Transverse colon (tissue), 4 donors: ENCODE data around the gene MPRIP. TPM values are rescaled to one million over a fixed set of nuclear protein-coding genes. Genes with fewer than 3 reads are reported as not detected.

Source experiments
- DNase-seq: peaks from one replicate; pipeline ENCODE4 v3.0.0-alpha.2; 2019
- H3K27ac ChIP-seq, 4 donors: fragments of 200-600 bp; sonication (generic); 2 replicates each; pipeline ENCODE4 v1.5.1; 2016 to 2018; ENCODE audit warnings: inconsistent platforms in 4 of 4
- H3K27me3 ChIP-seq: fragments of 200-600 bp; sonication (generic); 2 replicates; pipeline ENCODE4 v1.5.1; 2017; ENCODE audit warnings: inconsistent platforms
- H3K36me3 ChIP-seq, 4 donors: fragments of 200-600 bp; sonication (generic); 2 replicates each; pipeline ENCODE4 v1.5.1; 2017 to 2019; ENCODE audit warnings: inconsistent platforms in 4 of 4
- H3K4me1 ChIP-seq, 4 donors: fragments of 200-600 bp; sonication (generic); 2 replicates each; pipeline ENCODE4 v1.5.1; 2017 to 2020; ENCODE audit warnings: inconsistent platforms in 4 of 4
- H3K4me3 ChIP-seq, 4 donors: fragments of 200-600 bp; sonication (generic); 1 replicate in 1 of 4; 2 replicates in 3 of 4; pipeline versions ENCODE4 v1.5.1 to v1.6.1; 2017 to 2019; ENCODE audit warnings: inconsistent platforms in 4 of 4
- H3K9me3 ChIP-seq, 2 donors: fragments of 200-600 bp; sonication (generic); 2 replicates each; pipeline ENCODE4 v1.5.1; 2017 to 2019; ENCODE audit warnings: inconsistent platforms in 2 of 2
- EP300 ChIP-seq: sonication (generic); formaldehyde crosslinking; IDR thresholded peaks from one replicate; pipeline ENCODE4 v1.6.1; 2017; ENCODE audit warnings: antibody characterized with exemption, low read depth
- POLR2A ChIP-seq: fragments of 450-650 bp; IDR thresholded peaks from one replicate; pipeline ENCODE4 v1.6.1; 2016; ENCODE audit warnings: antibody characterized with exemption, mild to moderate bottlenecking, moderate library complexity
- POLR2AphosphoS5 ChIP-seq, 3 donors: sonication (generic); formaldehyde crosslinking; IDR thresholded peaks; one replicate each; pipeline ENCODE4 v1.6.1; 2016; ENCODE audit warnings: antibody characterized with exemption in 3 of 3
- WGBS, 2 donors: methylation state at CpG; one replicate each; pipeline ENCODE4 v1.1.5; 2018; ENCODE audit warnings: low coverage in 1 of 2; 5-methylcytosine and 5-hydroxymethylcytosine counted together
- in situ Hi-C, 4 donors: fragments of 200-750 bp; cut with MboI; loops; one replicate each; pipeline versions ENCODE4 v1.15.0 to v1.15.1; 2017; ENCODE audit warnings: low sequenced_read_pairs in 3 of 4, low pct_ligation_motif_present in 1 of 4, low pct_unique_long_range_greater_than_20kb in 1 of 4
- intact Hi-C: fragments of 100-400 bp; cut with DNase I; formaldehyde crosslinking; loops from one replicate; pipeline ENCODE4 v1.15.1; 2023; ENCODE audit warnings: low total_unique reads
- total RNA-seq, 4 donors: library from RNA; depleted of rRNA; stranded (reverse); fragments of >200 nt; gene quantifications; one replicate each; pipeline ENCODE4 v1.1.0, GENCODE V29; 2016
- TF ChIP-seq, protein P1 (sequence below), 5 experiments: fragments of 200-600 bp in 3 of 5; fragments of 450-650 bp in 2 of 5; sonication (generic) in 3 of 5; IDR thresholded peaks; 1 replicate in 2 of 5; 2 replicates in 3 of 5; pipeline ENCODE4 v1.5.1; 2016 to 2017; ENCODE audit warnings: antibody characterized with exemption in 5 of 5, inconsistent platforms in 3 of 5, mild to moderate bottlenecking in 2 of 5, moderate library complexity in 1 of 5

MPRIP gene
- total RNA-seq, 4 donors from 2014 or later = 124 to 368 (median 158) TPM

DNA sequence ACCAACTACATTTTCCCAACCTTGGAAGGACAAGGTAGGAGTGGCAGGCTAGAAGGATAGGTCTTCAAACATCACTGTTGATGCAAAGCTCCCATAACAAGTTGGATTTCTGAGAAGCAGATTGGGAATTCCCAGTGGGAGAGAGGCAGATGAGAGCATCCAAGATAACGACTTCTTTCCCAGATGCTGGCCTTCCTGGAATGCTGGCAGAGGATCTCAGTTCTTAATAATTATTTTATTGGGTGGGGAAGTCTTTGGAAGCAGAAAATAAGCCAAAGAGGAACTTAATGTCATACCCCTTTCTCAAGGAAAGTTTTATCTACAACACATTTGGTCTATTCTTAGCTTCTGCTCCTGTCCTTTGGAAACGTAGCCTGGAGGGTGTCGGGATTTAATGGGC lies 64.5 kb downstream of the MPRIP start:
- TF ChIP-seq, protein P1, sequence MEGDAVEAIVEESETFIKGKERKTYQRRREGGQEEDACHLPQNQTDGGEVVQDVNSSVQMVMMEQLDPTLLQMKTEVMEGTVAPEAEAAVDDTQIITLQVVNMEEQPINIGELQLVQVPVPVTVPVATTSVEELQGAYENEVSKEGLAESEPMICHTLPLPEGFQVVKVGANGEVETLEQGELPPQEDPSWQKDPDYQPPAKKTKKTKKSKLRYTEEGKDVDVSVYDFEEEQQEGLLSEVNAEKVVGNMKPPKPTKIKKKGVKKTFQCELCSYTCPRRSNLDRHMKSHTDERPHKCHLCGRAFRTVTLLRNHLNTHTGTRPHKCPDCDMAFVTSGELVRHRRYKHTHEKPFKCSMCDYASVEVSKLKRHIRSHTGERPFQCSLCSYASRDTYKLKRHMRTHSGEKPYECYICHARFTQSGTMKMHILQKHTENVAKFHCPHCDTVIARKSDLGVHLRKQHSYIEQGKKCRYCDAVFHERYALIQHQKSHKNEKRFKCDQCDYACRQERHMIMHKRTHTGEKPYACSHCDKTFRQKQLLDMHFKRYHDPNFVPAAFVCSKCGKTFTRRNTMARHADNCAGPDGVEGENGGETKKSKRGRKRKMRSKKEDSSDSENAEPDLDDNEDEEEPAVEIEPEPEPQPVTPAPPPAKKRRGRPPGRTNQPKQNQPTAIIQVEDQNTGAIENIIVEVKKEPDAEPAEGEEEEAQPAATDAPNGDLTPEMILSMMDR (IDR thresholded peaks at IDR 0.05) = no peak
- TF ChIP-seq POLR2AphosphoS5 (IDR thresholded peaks at IDR 0.05) (no peak), POLR2A (no peak), EP300 (no peak)
- H3K27me3 ChIP-seq = no peaks in the 10 kb centered on the region
- no peak overlapping the region for H3K4me3 ChIP-seq
- no peak for DNase-seq
- intact Hi-C loops (no loop called here), in situ Hi-C loops (no loop called here)
- H3K27ac ChIP-seq = peak overlapping the region in 3 of 4 donors; percentile 19 to 84 (median 81)
- 57 to 59% methylated on average over 1 to 3 of the region's 3 CpGs for WGBS, 2 donors
- no peaks in the 10 kb centered on the region for H3K9me3 ChIP-seq
- peaks cover 34 to 54% (median 44%) of the 10 kb centered on the region in 4 donors for H3K4me1 ChIP-seq
- H3K36me3 ChIP-seq = no peaks in the 10 kb centered on the region

DNA sequence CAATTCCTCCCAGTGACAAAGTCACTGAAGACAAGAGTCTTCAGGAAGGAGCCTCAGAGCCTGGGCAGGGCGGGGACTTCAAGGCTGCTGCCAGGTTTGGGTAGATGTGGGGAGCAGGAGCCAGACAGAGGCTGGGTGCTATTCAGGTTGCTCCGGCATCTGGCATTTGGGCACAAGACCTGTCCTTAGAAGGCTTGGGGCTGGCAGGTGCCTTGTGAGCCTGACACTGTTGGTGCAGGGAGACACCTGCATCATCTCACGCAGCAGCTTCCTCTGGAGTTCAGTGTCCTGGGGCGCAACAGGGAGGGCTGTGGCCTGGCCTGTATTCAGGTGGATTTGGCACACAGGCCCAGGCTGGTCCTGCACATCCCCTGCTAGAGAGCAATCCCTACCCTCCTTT lies 65.0 kb downstream of the MPRIP start:
- in situ Hi-C loops = no loop called here
- Histone ChIP-seq H3K27me3 (no peaks in the 10 kb centered on the region), H3K27ac (peak overlapping the region; percentile 81 to 84 (median 83)), H3K4me3 (no peak overlapping the region), H3K36me3 (no peaks in the 10 kb centered on the region), H3K4me1 (peaks cover 34 to 54% (median 44%) of the 10 kb centered on the region in 4 donors), H3K9me3 (no peaks in the 10 kb centered on the region)
- intact Hi-C loops = no loop called here
- WGBS, 2 donors = 96% methylated on average over 4 of the region's 4 CpGs; no CpG with 5 or more reads in 1 of the 2 donors
- no peak for DNase-seq
- TF ChIP-seq POLR2A (no peak), EP300 (no peak), POLR2AphosphoS5 (IDR thresholded peaks at IDR 0.05) (no peak)
- TF ChIP-seq, protein P1 (IDR thresholded peaks at IDR 0.05) = no peak

DNA sequence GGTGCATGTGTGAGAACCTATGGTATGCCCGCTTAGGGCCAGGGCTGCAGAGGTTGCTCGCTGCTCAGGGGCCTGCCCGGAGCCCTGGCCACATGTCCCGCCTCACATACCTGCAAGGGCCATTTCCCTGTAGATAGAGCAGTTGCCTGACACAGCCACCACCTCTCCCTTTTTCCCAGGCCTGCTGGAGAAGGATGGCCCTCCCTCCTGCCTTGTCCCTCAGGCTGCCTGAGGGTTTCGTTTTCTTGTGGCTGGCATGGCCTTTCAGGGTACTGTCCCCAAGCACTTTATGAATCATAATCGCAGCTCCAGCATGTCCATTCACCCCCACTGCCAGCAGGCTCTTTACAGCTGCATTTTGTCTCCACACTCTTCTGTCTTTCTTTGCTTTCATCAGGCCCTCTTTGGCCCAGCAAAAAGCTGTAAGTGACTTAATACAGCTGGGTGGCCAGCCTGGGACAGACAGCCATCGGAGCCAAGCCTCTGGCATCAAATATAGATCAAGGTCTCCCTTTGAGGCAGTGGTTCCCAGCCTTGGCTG lies 65.7 kb downstream of the MPRIP start:
- Histone ChIP-seq H3K4me1 (peaks cover 34 to 54% (median 46%) of the 10 kb centered on the region in 4 donors), H3K36me3 (no peaks in the 10 kb centered on the region), H3K4me3 (no peak overlapping the region), H3K27ac (peak overlapping the region; percentile 81 to 84 (median 83)), H3K27me3 (no peaks in the 10 kb centered on the region), H3K9me3 (no peaks in the 10 kb centered on the region)
- 40 to 72% methylated on average over 1 to 7 of the region's 7 CpGs for WGBS, 2 donors
- TF ChIP-seq POLR2A (no peak), EP300 (no peak), POLR2AphosphoS5 (IDR thresholded peaks at IDR 0.05) (no peak)
- TF ChIP-seq, protein P1 (IDR thresholded peaks at IDR 0.05) = no peak
- no peak for DNase-seq
- intact Hi-C loops = no loop called here
- in situ Hi-C loops = no loop called here

DNA sequence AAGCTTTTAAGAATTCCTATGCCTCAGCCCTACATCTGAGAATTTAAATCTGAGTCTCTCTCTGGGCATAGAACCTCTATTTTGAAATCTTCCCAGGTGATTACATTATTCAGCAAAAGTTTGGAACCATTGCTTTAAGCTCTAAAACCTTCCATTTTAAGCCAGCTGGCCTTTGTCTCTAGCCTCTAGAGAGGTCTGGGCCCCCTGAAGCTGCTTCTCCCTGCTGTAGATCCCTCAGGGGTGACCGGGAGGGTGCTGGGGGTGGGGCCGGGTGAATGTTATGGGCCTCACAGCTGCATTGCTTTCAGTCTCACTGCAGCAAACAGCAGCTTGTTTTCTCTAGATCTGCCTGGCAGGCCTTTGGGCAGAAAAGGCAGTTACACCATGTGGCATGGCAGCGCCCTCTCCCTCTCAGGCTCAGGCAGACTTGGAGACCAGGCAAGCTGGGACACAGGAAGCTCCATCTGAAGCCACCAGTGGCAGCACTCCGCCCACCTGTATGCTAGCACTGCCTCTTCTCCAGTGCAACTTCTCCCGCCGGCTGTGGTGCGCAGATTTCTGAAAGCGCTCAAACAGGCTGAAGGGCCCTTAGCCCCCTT lies 66.3 kb downstream of the MPRIP start:
- intact Hi-C loops = no loop called here

More for the DNA sequence above, 66.3 kb downstream of the MPRIP start:
- Histone ChIP-seq H3K9me3 (no peaks in the 10 kb centered on the region), H3K4me1 (peaks cover 34 to 60% (median 47%) of the 10 kb centered on the region in 4 donors), H3K27ac (peak overlapping the region; percentile 81 to 84 (median 83)), H3K36me3 (no peaks in the 10 kb centered on the region), H3K4me3 (no peak overlapping the region), H3K27me3 (no peaks in the 10 kb centered on the region)
- TF ChIP-seq POLR2AphosphoS5 (IDR thresholded peaks at IDR 0.05) (peak in 1 of 3 donors; percentile 4), EP300 (no peak)
- 43 to 57% methylated on average over 1 to 8 of the region's 8 CpGs for WGBS, 2 donors
- DNase-seq = peak; percentile 58
- in situ Hi-C loops = no loop called here
